GM19452 (cell line): ENCODE results near the gene IL12A.

Experiments
- ATAC-seq: cut with Tn5 transposase; IDR thresholded peaks from one replicate; pipeline ENCODE4 v1.9.1; 2021; ENCODE audit not compliant: unreplicated experiment

IL12A gene

GRCh38 chr3:159988617-159989271, at the start of gene IL12A:
Gene IL12A, plus strand, starts transcription at chr3:159988835.
- peak; percentile 94 for ATAC-seq

- no peak for ATAC-seq
Measured at GRCh38 chr3:159941038-159942000, 47.3 kb upstream of the IL12A start.

- ATAC-seq = no peak
Measured at GRCh38 chr3:159944781-159945180, 43.9 kb upstream of the IL12A start.

- ATAC-seq = no peak
Measured at GRCh38 chr3:159945930-159946329, 42.7 kb upstream of the IL12A start.

GRCh38 chr3:159947220-159947619, 41.4 kb upstream of the IL12A start:
- no peak for ATAC-seq

GRCh38 chr3:159948429-159949144, 40.0 kb upstream of the IL12A start:
- no peak for ATAC-seq

GRCh38 chr3:159950156-159950898, 38.3 kb upstream of the IL12A start:
- ATAC-seq = peak; percentile 81

- no peak for ATAC-seq
Measured at GRCh38 chr3:159951540-159951939, 37.1 kb upstream of the IL12A start.

GRCh38 chr3:159953325-159954085, 35.1 kb upstream of the IL12A start:
- ATAC-seq = no peak

GRCh38 chr3:159960188-159961148, 28.2 kb upstream of the IL12A start:
- ATAC-seq = no peak

GRCh38 chr3:159964166-159964973, 24.3 kb upstream of the IL12A start:
- ATAC-seq = peak; percentile 99

- no peak for ATAC-seq
Measured at GRCh38 chr3:159971311-159971710, 17.3 kb upstream of the IL12A start.

- ATAC-seq = no peak
Measured at GRCh38 chr3:159977295-159977694, 11.3 kb upstream of the IL12A start.

GRCh38 chr3:159978353-159978752, 10.3 kb upstream of the IL12A start:
- peak; percentile 97 for ATAC-seq

GRCh38 chr3:159978918-159979703, 9.5 kb upstream of the IL12A start:
- ATAC-seq = no peak

GRCh38 chr3:159982442-159982974, 6.1 kb upstream of the IL12A start:
- ATAC-seq = no peak

GRCh38 chr3:159987291-159987711, 1.3 kb upstream of the IL12A start:
- no peak for ATAC-seq
